Hematopoietic multipotent progenitor cell treated with erythropoietin and hydrocortisone succinate and interleukin-3 and kit ligand, for 15 days (in vitro differentiated cells): ENCODE data around the gene MAPK8IP1.
"Not testable (repeated sequence)": the region's sequence is repeated elsewhere in the genome, so short reads cannot be mapped to it uniquely, and the experiment has no call there.

Experiments
- DNase-seq: peaks from one replicate; pipeline ENCODE4 v3.0.0-alpha.2; 2015; ENCODE audit warnings: low spot score

MAPK8IP1 gene

GRCh38 chr11:45885274-45885920 is at the start of gene MAPK8IP1:
Gene MAPK8IP1 (plus strand): TSS chr11:45885651. CDS start chr11:45885821, 170 bp downstream.
- peak; percentile 36 for DNase-seq

- no peak for DNase-seq
Observed at GRCh38 chr11:45839204-45839603, 46.2 kb upstream of the MAPK8IP1 start.

- DNase-seq: not testable (repeated sequence)
Observed at GRCh38 chr11:45840251-45840650, 45.2 kb upstream of the MAPK8IP1 start.

- peak; percentile 91 for DNase-seq
Observed at GRCh38 chr11:45843158-45843924, 42.1 kb upstream of the MAPK8IP1 start.

DNA sequence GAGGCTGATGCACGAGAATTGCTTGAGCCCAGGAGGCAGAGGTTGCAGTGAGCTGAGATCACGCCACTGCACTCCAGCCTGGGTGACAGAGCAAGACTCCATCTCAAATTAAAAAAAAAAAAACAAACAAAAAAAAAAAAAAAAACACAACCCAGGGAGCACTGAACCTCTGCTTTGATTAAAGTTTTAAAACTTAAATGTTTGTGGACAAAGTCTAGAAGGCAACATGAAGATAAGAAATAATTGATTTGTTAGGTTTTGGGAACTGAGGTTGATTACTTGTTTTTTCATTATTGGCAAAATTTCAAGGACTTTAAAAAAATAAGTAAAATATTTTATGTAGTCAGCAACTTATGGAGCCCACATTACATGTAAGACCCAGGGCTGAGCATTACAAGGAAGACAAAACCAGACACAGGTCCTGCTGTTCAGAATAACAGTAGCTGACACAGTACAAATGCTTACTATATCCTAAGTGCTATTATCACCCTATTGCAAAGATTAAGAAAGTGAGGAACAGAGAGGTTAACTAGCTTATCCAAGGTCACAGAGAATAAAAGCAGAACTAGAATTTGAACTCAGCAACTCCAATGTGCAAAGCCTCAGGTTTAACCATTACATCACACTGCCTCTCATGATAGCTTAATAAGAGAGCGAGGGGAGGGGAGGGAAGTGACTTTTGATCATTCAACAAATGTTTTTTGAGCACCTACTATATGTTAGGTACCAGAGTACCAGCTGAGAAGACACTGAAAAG is 40.5 kb upstream of the MAPK8IP1 start:
- no peak for DNase-seq

DNA sequence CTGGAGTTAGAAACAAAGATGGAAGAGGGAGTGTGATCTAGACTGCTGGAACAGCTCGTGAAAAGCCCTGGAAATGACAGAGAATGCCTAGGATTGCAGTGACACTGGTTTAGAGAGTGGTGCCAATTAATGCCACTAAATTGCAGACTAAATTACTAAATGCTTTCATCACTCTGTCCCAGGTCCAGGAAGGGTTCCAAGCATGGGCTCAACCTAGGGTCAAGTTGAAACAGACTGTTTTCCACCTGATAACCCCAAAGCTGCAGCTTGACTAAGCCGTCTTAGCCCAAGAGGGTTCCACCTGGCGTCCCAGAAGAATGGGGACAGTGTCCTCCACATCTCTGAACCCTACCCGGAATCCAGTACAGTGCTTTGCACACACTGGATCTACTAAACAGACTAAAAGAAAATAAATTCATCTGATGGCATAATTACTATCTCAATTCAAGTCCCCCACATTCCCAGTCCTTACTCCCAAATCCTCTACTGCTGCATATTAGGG is 39.2 kb upstream of the MAPK8IP1 start:
- DNase-seq: no peak

- peak; percentile 99 for DNase-seq
Observed at GRCh38 chr11:45846974-45847910, 38.2 kb upstream of the MAPK8IP1 start, which contains the start of gene CRY2. Gene CRY2 (plus strand): TSS chr11:45847475. CDS start chr11:45847491, 16 bp downstream.

- peak; percentile 73 for DNase-seq
Observed at GRCh38 chr11:45847911-45848316, 37.5 kb upstream of the MAPK8IP1 start.

DNA sequence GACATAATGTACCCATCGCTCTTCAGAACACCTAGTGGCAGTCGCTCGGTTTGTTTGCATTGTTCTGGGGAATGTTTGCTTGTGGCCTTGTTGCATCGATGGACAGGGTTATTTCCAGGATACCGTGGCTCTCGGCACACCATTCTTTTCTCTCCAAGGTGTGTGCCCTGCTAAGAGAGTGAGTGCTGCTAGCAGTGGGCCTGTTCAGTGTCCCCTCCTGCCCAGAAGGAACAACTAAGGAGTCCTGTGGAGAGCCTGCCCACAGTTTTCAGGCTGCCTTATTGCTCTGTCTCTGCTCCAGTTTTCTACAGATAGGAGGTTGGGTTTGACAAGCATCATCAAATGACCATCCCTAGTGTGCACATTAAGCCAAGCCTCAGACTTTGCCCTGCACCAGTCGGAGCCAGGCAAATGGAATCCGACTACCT is 36.8 kb upstream of the MAPK8IP1 start:
- DNase-seq: no peak

DNA sequence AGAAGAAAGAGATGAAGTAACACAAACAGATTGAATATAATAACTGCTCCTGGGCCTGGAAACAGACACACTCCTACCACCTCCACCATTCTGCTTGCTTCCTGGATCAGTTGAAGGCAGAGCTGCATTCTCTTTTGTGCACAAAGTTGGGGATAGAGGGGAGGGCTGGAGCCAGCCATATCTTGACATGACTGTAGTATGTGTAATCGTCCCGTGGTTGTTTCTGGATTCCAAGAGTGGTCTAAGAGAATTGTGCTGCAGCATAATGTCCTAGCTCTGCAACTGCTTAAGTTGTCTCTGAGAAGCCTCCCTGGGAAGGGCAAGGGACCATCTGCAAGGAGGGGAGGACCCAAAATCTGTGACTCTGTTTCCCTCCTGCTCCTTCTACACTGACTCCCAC is 35.0 kb upstream of the MAPK8IP1 start:
- DNase-seq: no peak

GRCh38 chr11:45851228-45851627 is 34.2 kb upstream of the MAPK8IP1 start:
- no peak for DNase-seq

DNA sequence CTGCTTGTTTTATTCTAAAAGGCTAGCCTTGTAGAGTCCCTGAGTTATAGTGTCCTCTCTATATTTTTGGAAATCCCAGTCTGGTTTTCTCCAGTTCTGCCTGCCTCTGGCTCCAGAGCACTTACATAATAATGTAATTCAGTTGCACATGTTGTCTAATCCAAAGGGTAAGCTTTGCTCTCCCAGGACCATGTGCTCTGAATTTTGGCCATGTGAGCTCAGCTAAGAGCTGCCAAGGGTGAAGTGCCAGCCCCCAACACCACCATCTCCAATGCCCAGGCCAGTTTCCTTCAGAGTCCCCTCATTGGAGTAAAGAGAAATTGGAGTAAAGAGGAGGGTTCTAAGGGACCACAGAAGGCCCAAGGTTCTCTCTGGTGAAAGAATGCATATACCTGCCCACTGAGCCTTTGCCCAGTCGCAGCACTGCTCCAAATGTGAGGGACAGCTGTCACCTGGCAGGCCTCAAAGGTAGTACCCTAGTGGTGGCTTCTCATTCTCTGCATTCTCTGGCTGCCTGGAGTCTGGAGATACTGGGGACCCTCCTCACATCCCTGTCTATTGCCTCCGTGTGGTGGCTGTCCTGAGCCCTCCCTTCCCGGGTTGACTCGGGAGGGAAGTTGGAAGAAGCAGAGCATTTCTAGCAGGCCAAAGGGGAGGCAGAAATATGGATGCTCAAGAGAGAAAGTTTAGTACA is 33.3 kb upstream of the MAPK8IP1 start:
- no peak for DNase-seq

- no peak for DNase-seq
Observed at GRCh38 chr11:45852712-45853101, 32.7 kb upstream of the MAPK8IP1 start.

DNA sequence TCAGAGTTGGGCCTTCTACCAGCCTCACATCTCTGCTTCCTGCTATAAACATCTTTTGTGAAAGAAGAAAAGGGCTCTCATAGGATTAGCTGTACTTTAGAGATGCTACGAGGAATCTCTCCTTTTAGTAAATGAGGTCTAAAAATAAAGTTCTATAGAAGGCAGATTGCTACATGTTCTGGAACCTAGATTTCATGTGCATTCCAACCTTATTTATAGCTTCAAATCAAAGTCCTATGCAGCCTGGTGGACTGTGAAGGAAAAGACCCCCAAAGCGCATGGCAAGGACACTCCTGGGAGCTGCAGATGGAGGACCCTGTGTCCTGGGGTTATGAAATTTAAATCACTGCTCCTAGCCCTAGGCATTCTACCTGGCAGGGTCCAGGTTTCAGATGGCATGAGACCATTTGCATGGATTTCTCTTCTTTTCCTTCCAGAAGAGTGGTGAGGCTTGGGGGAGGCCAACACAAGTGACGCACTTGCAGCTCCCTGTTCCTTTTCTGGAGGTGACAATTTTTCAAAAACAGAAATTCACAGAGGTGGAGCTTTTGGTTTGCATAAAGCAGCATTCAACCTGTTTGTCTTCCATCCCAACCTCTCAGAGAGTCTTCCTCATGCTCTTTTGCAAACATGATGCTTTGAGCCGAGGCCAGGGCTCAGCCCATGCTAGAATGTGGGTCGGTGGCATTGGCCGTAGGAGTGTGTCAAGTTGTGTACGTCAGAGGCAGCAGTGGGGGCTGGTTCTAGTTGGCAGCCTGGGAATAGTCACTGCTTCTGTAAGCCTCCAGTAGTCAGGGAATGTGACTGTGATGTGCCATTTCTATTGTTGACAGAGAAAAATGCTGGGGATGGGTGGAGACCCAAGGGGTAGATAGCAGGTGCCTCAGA is 31.9 kb upstream of the MAPK8IP1 start:
- DNase-seq: no peak

GRCh38 chr11:45855308-45855707 is 30.1 kb upstream of the MAPK8IP1 start:
- DNase-seq: no peak

DNA sequence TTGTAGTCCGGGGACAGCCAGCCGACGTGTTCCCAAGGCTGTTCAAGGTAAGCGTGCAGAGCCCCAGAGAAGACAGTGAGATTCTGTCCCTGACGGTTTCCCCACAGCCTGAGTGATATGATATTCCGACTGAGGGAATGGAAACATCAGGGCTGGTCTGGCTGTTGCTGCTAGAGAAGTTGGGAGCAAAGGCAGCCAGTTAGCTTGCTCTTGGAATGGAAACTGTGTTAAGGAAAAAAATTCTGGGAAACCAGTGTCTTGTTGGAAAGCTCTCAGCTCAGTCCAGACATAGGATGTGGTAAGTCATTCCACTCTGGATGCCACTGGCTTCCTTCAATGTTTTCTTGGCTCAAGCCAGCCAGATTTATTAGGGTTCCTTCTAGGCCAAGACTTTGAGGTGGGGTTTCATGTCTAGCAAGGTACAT is 29.4 kb upstream of the MAPK8IP1 start:
- no peak for DNase-seq

DNA sequence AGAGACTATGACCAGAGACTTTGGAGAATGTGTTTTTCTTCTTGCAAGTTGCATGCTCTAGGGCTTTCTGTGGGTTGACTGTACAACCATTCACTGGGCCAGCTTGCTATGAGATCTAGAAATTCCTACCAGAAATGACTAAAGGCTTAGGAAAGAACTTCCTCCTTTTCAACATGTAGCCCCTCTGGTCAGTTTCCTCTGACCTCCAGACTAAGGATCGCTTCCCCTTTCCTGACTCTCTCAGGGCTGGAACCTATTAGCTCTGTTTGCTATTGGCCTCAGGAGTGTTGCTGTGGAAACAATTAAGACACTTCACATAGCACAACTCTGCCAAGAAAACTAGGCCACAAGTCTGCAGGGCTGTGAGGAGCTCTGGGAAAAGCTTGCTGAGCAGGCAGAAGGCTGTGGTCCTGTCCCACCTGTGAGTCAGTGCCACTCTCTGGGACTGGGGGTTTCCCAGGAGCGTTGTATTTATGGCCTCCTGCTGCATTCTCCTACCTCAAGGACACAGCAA is 27.4 kb upstream of the MAPK8IP1 start:
- no peak for DNase-seq

DNA sequence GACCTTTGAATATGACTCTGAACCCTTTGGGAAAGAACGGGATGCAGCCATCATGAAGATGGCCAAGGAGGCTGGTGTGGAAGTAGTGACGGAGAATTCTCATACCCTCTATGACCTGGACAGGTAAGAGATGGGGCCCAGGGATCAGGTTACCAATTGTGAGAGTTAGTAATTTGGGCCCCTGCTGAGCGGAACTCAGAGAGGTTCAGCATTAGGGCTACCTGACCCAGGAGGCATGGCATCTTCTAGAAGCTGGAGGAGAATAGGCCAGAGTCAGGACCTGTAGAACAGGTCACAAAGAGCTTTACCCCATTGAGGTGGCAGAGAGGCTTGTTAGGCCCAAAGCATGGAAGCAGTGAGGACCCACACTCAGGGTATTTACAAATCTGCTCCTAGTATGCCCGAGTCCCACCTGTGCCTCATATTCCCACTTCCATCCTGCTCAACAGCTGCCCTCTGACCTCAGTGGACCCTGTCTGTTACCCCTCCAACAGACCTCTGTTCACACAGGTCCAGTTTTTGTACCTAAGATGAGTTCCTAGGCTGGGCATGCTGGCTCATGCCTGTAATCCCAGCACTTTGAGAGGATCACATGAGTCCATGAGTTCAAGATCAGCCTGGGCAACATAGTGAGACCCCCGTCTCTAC is 26.6 kb upstream of the MAPK8IP1 start:
- DNase-seq: no peak

DNA sequence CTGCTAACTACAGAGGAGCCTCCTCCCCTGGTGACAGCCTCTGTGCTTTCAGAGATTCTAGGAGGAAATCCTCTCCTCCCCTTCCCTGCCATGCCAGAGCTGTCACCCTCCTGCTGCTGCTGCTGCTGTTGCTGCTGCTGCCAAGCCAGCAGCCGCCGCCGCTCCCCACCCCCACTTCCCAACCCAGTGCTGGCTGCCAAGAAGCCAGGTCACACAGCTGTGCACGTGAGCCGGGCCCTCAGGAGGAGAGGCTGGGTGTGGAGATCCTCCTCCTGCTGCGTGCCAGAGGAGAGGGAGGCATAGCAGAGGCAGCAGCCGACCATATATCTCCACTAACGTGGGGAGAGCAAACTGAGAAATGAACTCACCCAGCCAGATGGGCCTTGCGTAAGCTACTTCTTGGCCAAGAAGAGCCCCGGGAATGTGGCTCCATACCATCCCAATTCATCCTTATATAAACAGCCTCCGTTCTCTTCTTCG is 25.8 kb upstream of the MAPK8IP1 start:
- DNase-seq: no peak
